HuH-7 (cell line): Measurements from ENCODE around the gene OR52J3.
"Not testable (repeated sequence)": the region's sequence is repeated elsewhere in the genome, so short reads cannot be mapped to it uniquely, and the experiment has no call there.

ENCODE experiments used
- DNase-seq: peaks from one replicate; pipeline ENCODE4 v3.0.0; 2011; ENCODE audit warnings: low spot score

Gene OR52J3

GRCh38 chr11:5046226-5046625 is at the start of gene OR52J3:
Gene OR52J3, plus strand, starts transcription at chr11:5046526. Its CDS starts 0 bp downstream, at chr11:5046526.
- DNase-seq: no peak

GRCh38 chr11:5004424-5005274 is 41.7 kb upstream of the OR52J3 start:
- DNase-seq: peak; percentile 9

GRCh38 chr11:5007561-5007960 is 38.8 kb upstream of the OR52J3 start:
- DNase-seq: no peak

GRCh38 chr11:5011254-5011653 is 35.1 kb upstream of the OR52J3 start:
- DNase-seq: no peak

GRCh38 chr11:5013012-5013411 is 33.3 kb upstream of the OR52J3 start:
- DNase-seq: no peak

GRCh38 chr11:5021996-5022395 is 24.3 kb upstream of the OR52J3 start:
- no peak for DNase-seq

GRCh38 chr11:5036669-5037068 is 9.7 kb upstream of the OR52J3 start:
- no peak for DNase-seq

GRCh38 chr11:5037926-5038325 is 8.4 kb upstream of the OR52J3 start:
- no peak for DNase-seq

- no peak for DNase-seq
These were observed 8.0 kb upstream of the OR52J3 start for GRCh38 chr11:5038341-5038740.

GRCh38 chr11:5040876-5041275 is 5.5 kb upstream of the OR52J3 start:
- DNase-seq: no peak

GRCh38 chr11:5042091-5042490 is 4.2 kb upstream of the OR52J3 start:
- DNase-seq: no peak

- no peak for DNase-seq
These were observed 2.9 kb upstream of the OR52J3 start for GRCh38 chr11:5043380-5043779.

GRCh38 chr11:5046754-5047330 is 516 bp downstream of the OR52J3 start:
- no peak for DNase-seq

- not testable (repeated sequence) for DNase-seq
These were observed 12.4 kb downstream of the OR52J3 start for GRCh38 chr11:5058679-5059078.

GRCh38 chr11:5059391-5059790 is 13.1 kb downstream of the OR52J3 start, which contains the start of gene OR52E2:
Gene OR52E2, minus strand, starts transcription at chr11:5059627. Its CDS starts 0 bp downstream, at chr11:5059627.
- no peak for DNase-seq

GRCh38 chr11:5065027-5065426 is 18.7 kb downstream of the OR52J3 start:
- DNase-seq: no peak

GRCh38 chr11:5069272-5069671 is 22.9 kb downstream of the OR52J3 start, which contains the start of gene OR52E1:
Gene OR52E1, plus strand, starts transcription at chr11:5069572.
- DNase-seq: no peak

- no peak for DNase-seq
These were observed 25.5 kb downstream of the OR52J3 start for GRCh38 chr11:5071799-5072198.

GRCh38 chr11:5081405-5081804 is 35.1 kb downstream of the OR52J3 start:
- no peak for DNase-seq

GRCh38 chr11:5083602-5084001 is 37.3 kb downstream of the OR52J3 start:
- no peak for DNase-seq

GRCh38 chr11:5088556-5088955 is 42.2 kb downstream of the OR52J3 start:
- no peak for DNase-seq

GRCh38 chr11:5090668-5091067 is 44.3 kb downstream of the OR52J3 start:
- no peak for DNase-seq

GRCh38 chr11:5092821-5093585 is 46.7 kb downstream of the OR52J3 start:
- no peak for DNase-seq
